H1 (cell line): ENCODE data around the gene RASAL2. TPM values are rescaled to one million over a fixed set of nuclear protein-coding genes. Genes with fewer than 3 reads are reported as not detected.

Experiments used
- CTCF ChIA-PET: fragments of 300-600 bp; sonication (Branson Sonifier 250); formaldehyde crosslinking; loops from one replicate; lab custom pipeline; 2021; ENCODE audit not compliant: partially characterized antibody; lab: Charles Lee
- POLR2A ChIA-PET: fragments of 300-600 bp; sonication (Branson Sonifier 250); formaldehyde crosslinking; loops from one replicate; lab custom pipeline; 2021; ENCODE audit warnings: inconsistent platforms; ENCODE audit not compliant: partially characterized antibody; lab: Charles Lee
- DNase-seq, 2 experiments: peaks; one replicate each; pipeline versions ENCODE4 v3.0.0 to v3.0.0-alpha.2; 2010 to 2022; ENCODE audit warnings: low spot score in 2 of 2, low read depth in 1 of 2, mixed read lengths in 1 of 2
- FAIRE-seq: peaks from 2 replicates; lab custom pipeline; 2011; peaks lifted over from hg19 to GRCh38; lab: Jason Lieb, UNC
- H2AFZ ChIP-seq: 2 replicates; pipeline ENCODE4 v1.8.1; 2012; ENCODE audit warnings: low read length, inconsistent platforms
- H2AK5ac ChIP-seq: 2 replicates; pipeline ENCODE4 v1.6.1; 2013; ENCODE audit warnings: low read depth, low read length
- H2BK120ac ChIP-seq: replicated peaks from 2 replicates; pipeline ENCODE3; 2013; ENCODE audit warnings: low read depth, low read length, inconsistent platforms
- H2BK12ac ChIP-seq: 2 replicates; pipeline ENCODE4 v1.6.1; 2013; ENCODE audit warnings: low read depth, low read length
- H2BK15ac ChIP-seq: 2 replicates; pipeline ENCODE4 v1.6.1; 2013; ENCODE audit warnings: low read length
- H2BK20ac ChIP-seq: 2 replicates; pipeline ENCODE4 v1.6.1; 2013; ENCODE audit warnings: low read length
- H2BK5ac ChIP-seq: 2 replicates; pipeline ENCODE4 v1.6.1; 2013; ENCODE audit warnings: low read depth, low read length
- H3K14ac ChIP-seq: 2 replicates; pipeline ENCODE4 v1.6.1; 2013; ENCODE audit warnings: inconsistent platforms; ENCODE audit not compliant: insufficient read length
- H3K18ac ChIP-seq: 2 replicates; pipeline ENCODE4 v1.6.1; 2013; ENCODE audit warnings: low read length; ENCODE audit errors: extremely low read depth
- H3K23ac ChIP-seq: 2 replicates; pipeline ENCODE4 v1.6.1; 2013; ENCODE audit warnings: inconsistent platforms; ENCODE audit not compliant: insufficient read length
- H3K23me2 ChIP-seq: 2 replicates; pipeline ENCODE4 v1.6.1; 2013; ENCODE audit warnings: low read depth, low read length
- H3K27ac ChIP-seq: 2 replicates; pipeline ENCODE4 v1.6.1; 2011; ENCODE audit warnings: low read depth, low read length, inconsistent platforms
- H3K27me3 ChIP-seq, 4 experiments: replicated peaks in 1 of 4; 1 replicate in 1 of 4; 2 replicates in 3 of 4; pipeline versions ENCODE4 v1.6.1 to v1.8.1; 2011 to 2013; ENCODE audit warnings: low read length in 3 of 4, mild to moderate bottlenecking in 3 of 4, inconsistent platforms in 2 of 4, mixed read lengths in 2 of 4, moderate library complexity in 1 of 4; ENCODE audit not compliant: control insufficient read depth in 3 of 4, insufficient read depth in 3 of 4; ENCODE audit errors: extremely low read depth in 1 of 4
- H3K36me3 ChIP-seq, 4 experiments: 2 replicates each; pipeline versions ENCODE4 v1.6.1 to v1.8.1; 2011 to 2013; ENCODE audit warnings: mild to moderate bottlenecking in 4 of 4, low read length in 3 of 4, moderate library complexity in 2 of 4, control low read depth in 1 of 4, inconsistent platforms in 1 of 4; ENCODE audit not compliant: insufficient read depth in 4 of 4, control insufficient read depth in 2 of 4
- H3K4ac ChIP-seq: replicated peaks from 2 replicates; pipeline ENCODE3; 2013; ENCODE audit warnings: low read length, low read depth, mixed read lengths, inconsistent platforms; ENCODE audit not compliant: insufficient read length
- H3K4me1 ChIP-seq, 4 experiments: replicated peaks in 1 of 4; 1 replicate in 1 of 4; 2 replicates in 3 of 4; pipeline versions ENCODE4 v1.6.1 to v1.8.1; 2011 to 2013; ENCODE audit warnings: low read length in 3 of 4, inconsistent platforms in 2 of 4, mixed read lengths in 1 of 4; ENCODE audit not compliant: insufficient read depth in 4 of 4, control insufficient read depth in 3 of 4
- H3K4me2 ChIP-seq, 2 experiments: 2 replicates each; pipeline versions ENCODE4 v1.6.1 to v1.8.1; 2011 to 2013; ENCODE audit warnings: low read depth in 2 of 2, low read length in 2 of 2, control low read depth in 1 of 2, inconsistent platforms in 1 of 2, mild to moderate bottlenecking in 1 of 2; ENCODE audit not compliant: insufficient read depth in 1 of 2
- H3K4me3 ChIP-seq, 4 experiments: fragments of 200-600, 300-600 bp in 1 of 4; sonication (generic), shearing (Covaris generic), sonication (Bioruptor Twin) in 1 of 4; 2 replicates each; pipeline versions ENCODE4 v1.5.1 to v1.8.1; 2011 to 2016; ENCODE audit warnings: low read length in 4 of 4, low read depth in 3 of 4, control low read depth in 2 of 4, inconsistent platforms in 2 of 4, mild to moderate bottlenecking in 2 of 4, mixed read lengths in 1 of 4, moderate library complexity in 1 of 4; ENCODE audit not compliant: insufficient read depth in 2 of 4; ENCODE audit errors: extremely low read depth in 1 of 4
- H3K56ac ChIP-seq: replicated peaks from 2 replicates; pipeline ENCODE3; 2013; ENCODE audit warnings: low read depth, mild to moderate bottlenecking, mixed read lengths, low read length, inconsistent platforms; ENCODE audit not compliant: insufficient read length
- H3K79me1 ChIP-seq: 2 replicates; pipeline ENCODE4 v1.6.1; 2013; ENCODE audit warnings: low read depth, low read length, control low read depth
- H3K79me2 ChIP-seq, 2 experiments: 2 replicates each; pipeline versions ENCODE4 v1.6.1 to v1.8.1; 2012 to 2013; ENCODE audit warnings: low read length in 2 of 2, mild to moderate bottlenecking in 2 of 2, inconsistent platforms in 1 of 2; ENCODE audit not compliant: insufficient read depth in 2 of 2, control insufficient read depth in 1 of 2
- H3K9ac ChIP-seq, 4 experiments: replicated peaks in 1 of 4; 1 replicate in 1 of 4; 2 replicates in 3 of 4; pipeline versions ENCODE4 v1.6.1 to v1.8.1; 2011 to 2013; ENCODE audit warnings: low read depth in 3 of 4, low read length in 3 of 4, control low read depth in 2 of 4, mild to moderate bottlenecking in 2 of 4, moderate library complexity in 2 of 4, inconsistent platforms in 1 of 4; ENCODE audit errors: extremely low read depth in 1 of 4
- H3K9me3 ChIP-seq, 2 experiments: 2 replicates each; pipeline versions ENCODE4 v1.6.1 to v1.8.1; 2012 to 2013; ENCODE audit warnings: mild to moderate bottlenecking in 2 of 2, moderate library complexity in 2 of 2, control low read depth in 1 of 2, inconsistent platforms in 1 of 2, low read depth in 1 of 2, low read length in 1 of 2, mixed read lengths in 1 of 2; ENCODE audit not compliant: insufficient read depth in 2 of 2
- H4K20me1 ChIP-seq, 2 experiments: replicated peaks in 1 of 2; 2 replicates each; pipeline versions ENCODE3 to v1.8.1; 2011 to 2013; ENCODE audit warnings: inconsistent platforms in 2 of 2, low read length in 2 of 2, mild to moderate bottlenecking in 1 of 2; ENCODE audit not compliant: insufficient read depth in 2 of 2, control insufficient read depth in 1 of 2
- H4K5ac ChIP-seq: 2 replicates; pipeline ENCODE4 v1.6.1; 2013; ENCODE audit warnings: low read length, low read depth, mixed read lengths, inconsistent platforms; ENCODE audit not compliant: insufficient read length
- H4K8ac ChIP-seq: 2 replicates; pipeline ENCODE4 v1.8.0; 2013; ENCODE audit warnings: mild to moderate bottlenecking, moderate library complexity, low read length, inconsistent platforms; ENCODE audit not compliant: insufficient read depth; ENCODE audit errors: extremely low read depth
- H4K91ac ChIP-seq: replicated peaks from 2 replicates; pipeline ENCODE3; 2013; ENCODE audit warnings: low read length, mixed read lengths, inconsistent platforms; ENCODE audit not compliant: insufficient read length
- BACH1 ChIP-seq: IDR thresholded peaks from 2 replicates; pipeline ENCODE4 v1.6.1; 2012; ENCODE audit warnings: low read length, improper control_type of control experiment
- CBX8 ChIP-seq: fragments of 300-800, 300-1000 bp; sonication (generic); IDR thresholded peaks from 2 replicates; pipeline ENCODE4 v1.7.1; 2016; ENCODE audit warnings: low read depth, low read length, borderline replicate concordance
- CTCF ChIP-seq, 3 experiments: IDR thresholded peaks; 1 replicate in 2 of 3; 2 replicates in 1 of 3; pipeline versions ENCODE4 v1.5.1 to v1.6.1; 2011; ENCODE audit warnings: low read length in 3 of 3, mild to moderate bottlenecking in 3 of 3, inconsistent platforms in 2 of 3, low read depth in 1 of 3, moderate library complexity in 1 of 3; ENCODE audit not compliant: insufficient read depth in 1 of 3; ENCODE audit errors: control extremely low read depth in 1 of 3
- EP300 ChIP-seq, 2 experiments: IDR thresholded peaks; 1 replicate in 1 of 2; 2 replicates in 1 of 2; pipeline ENCODE4 v1.6.1; 2011 to 2012; ENCODE audit warnings: low read depth in 2 of 2, low read length in 2 of 2, mild to moderate bottlenecking in 2 of 2, borderline replicate concordance in 1 of 2, inconsistent platforms in 1 of 2, moderate library complexity in 1 of 2
- HDAC2 ChIP-seq, 2 experiments: fragments of 300-600 bp in 1 of 2; sonication (generic) in 1 of 2; IDR thresholded peaks; 2 replicates each; pipeline ENCODE4 v1.6.1; 2011 to 2012; ENCODE audit warnings: low read depth in 2 of 2, low read length in 2 of 2, mild to moderate bottlenecking in 2 of 2, moderate library complexity in 2 of 2, borderline replicate concordance in 1 of 2, inconsistent platforms in 1 of 2
- JUND ChIP-seq: IDR thresholded peaks from 2 replicates; pipeline ENCODE4 v1.6.1; 2011; ENCODE audit warnings: mild to moderate bottlenecking, improper control_type of control experiment, low read length
- POU5F1 ChIP-seq: IDR thresholded peaks from 2 replicates; pipeline ENCODE4 v1.6.1; 2011; ENCODE audit warnings: low read depth, mild to moderate bottlenecking, low read length, moderate library complexity
- RBBP5 ChIP-seq: IDR thresholded peaks from 2 replicates; pipeline ENCODE4 v1.7.1; 2012; ENCODE audit warnings: low read depth, mild to moderate bottlenecking, inconsistent platforms, low read length, moderate library complexity, borderline replicate concordance
- TAF7 ChIP-seq: optimal IDR thresholded peaks from 2 replicates; pipeline ENCODE3; 2011; ENCODE audit warnings: low read depth, mild to moderate bottlenecking, inconsistent platforms, low read length, moderate library complexity, borderline replicate concordance
- TBP ChIP-seq: IDR thresholded peaks from 2 replicates; pipeline ENCODE4 v1.6.1; 2011; ENCODE audit warnings: low read depth, low read length, improper control_type of control experiment
- WGBS, 2 experiments: shearing (Covaris generic) in 1 of 2; methylation state at CpG; one replicate each; pipeline versions ENCODE4 v1.1.6 to v1.1.7; 2013 to 2015; ENCODE audit warnings: low lambda C conversion rate in 2 of 2, mixed read lengths in 2 of 2, inconsistent platforms in 1 of 2, low coverage in 1 of 2, missing lambda C conversion rate in 1 of 2; ENCODE audit not compliant: insufficient replicate concordance in 2 of 2, insufficient coverage in 1 of 2, insufficient read length in 1 of 2; ENCODE audit errors: extremely low coverage in 1 of 2, missing lambda C conversion rate in 1 of 2; 5-methylcytosine and 5-hydroxymethylcytosine counted together
- polyA plus RNA-seq, 7 experiments: library from polyadenylated mRNA; depleted of rRNA in 3 of 7; stranded (reverse) in 5 of 7; unstranded in 2 of 7; fragments of >200 nt in 5 of 7; fragments of 200-250 nt in 2 of 7; gene quantifications; 1 replicate in 5 of 7; 2 replicates in 1 of 7; 4 replicates in 1 of 7; pipeline versions ENCODE4 v1.2.1 to v1.2.3, GENCODE V29; 2011 to 2013; ENCODE audit warnings: missing spikeins in 2 of 7, mixed read lengths in 2 of 7
- total RNA-seq: library from RNA; stranded (reverse); fragmentation: NEBNext Ultra II Directional; extraction: Animal tissue kit (Norgen Biotek cat#: 25700); gene quantifications from 2 replicates; pipeline ENCODE4 v1.2.1, GENCODE V29; 2021

The RASAL2 gene
- total and polyA plus RNA-seq, 2 of the 8 experiments (the other 6 are each of a cell fraction or from before 2014, with no cell fraction given) = 15.9 to 32.5 TPM

- H4K5ac ChIP-seq = no peak overlapping the region
- H4K91ac ChIP-seq = no peak overlapping the region
- H3K27ac ChIP-seq = no peak overlapping the region
- no peak overlapping the region for H2BK5ac ChIP-seq
- no peaks in the 10 kb centered on the region for H3K27me3 ChIP-seq
- no peak overlapping the region for H3K23ac ChIP-seq
- H2AK5ac ChIP-seq = no peak overlapping the region
- no peak overlapping the region for H3K4ac ChIP-seq
- no peak for DNase-seq
- no peak overlapping the region for H3K4me2 ChIP-seq
- FAIRE-seq = no peak
- H2AFZ ChIP-seq = no peak overlapping the region
- H2BK120ac ChIP-seq = no peak overlapping the region
- H4K8ac ChIP-seq = no peak overlapping the region
- H3K9ac ChIP-seq = no peak overlapping the region
- H3K14ac ChIP-seq = no peak overlapping the region
- H3K4me3 ChIP-seq = no peak overlapping the region
- no peaks in the 10 kb centered on the region for H3K79me1 ChIP-seq
- no peaks in the 10 kb centered on the region for H4K20me1 ChIP-seq
- WGBS, 2 experiments = 88% methylated on average over 1 of the region's 1 CpG; no CpG with 5 or more reads in 1 of the 2 experiments
- H3K18ac ChIP-seq = no peak overlapping the region
- CTCF ChIA-PET = interaction anchor here (0.6 to 1.4 kb wide), 3 partner anchors 39 to 119 kb away, joined by 3 to 6 read pairs (median 4); no protein-coding TSS in a partner anchor
- H3K9me3 ChIP-seq = no peaks in the 10 kb centered on the region
- no peaks in the 10 kb centered on the region for H3K23me2 ChIP-seq
- H2BK15ac ChIP-seq = no peak overlapping the region
- H3K4me1 ChIP-seq = no peaks in the 10 kb centered on the region
- POLR2A ChIA-PET = no interaction called here
- H3K79me2 ChIP-seq = no peaks in the 10 kb centered on the region
- no peak overlapping the region for H2BK20ac ChIP-seq
- H2BK12ac ChIP-seq = no peak overlapping the region
- H3K56ac ChIP-seq = no peak overlapping the region
- H3K36me3 ChIP-seq = no peaks in the 10 kb centered on the region
- TF ChIP-seq HDAC2 (IDR thresholded peaks at IDR 0.05; ENCODE audit: borderline replicate concordance in 1 of 2, low read depth in 2 of 2, low read length in 2 of 2) = no peak
- TF ChIP-seq POU5F1 = no peak
- TF ChIP-seq TBP = no peak
- TF ChIP-seq RBBP5 = no peak
- no peak for TF ChIP-seq CBX8
- TF ChIP-seq EP300 (IDR thresholded peaks at IDR 0.05; ENCODE audit: borderline replicate concordance in 1 of 2, low read depth in 2 of 2, low read length in 2 of 2) = no peak
- no peak for TF ChIP-seq CTCF (IDR thresholded peaks at IDR 0.05; ENCODE audit: control extremely low read depth in 1 of 3, insufficient read depth in 1 of 3, low read depth in 1 of 3, low read length in 3 of 3)
- TF ChIP-seq BACH1 = no peak
- TF ChIP-seq JUND = no peak
- no peak for TF ChIP-seq TAF7
These were observed 324.5 kb downstream of the RASAL2 start for GRCh38 chr1:178418284-178418955.
